Common myeloid progenitor, CD34-positive (primary cell): ENCODE measurements around the gene ITPKB.
A peak's percentile ranks its signal among the peaks of the same experiment; 100 is the strongest.

ENCODE experiments used
- CTCF ChIA-PET: fragments of 350-600 bp; sonication (Branson Sonifier 250); formaldehyde crosslinking; loops from one replicate; lab custom pipeline; 2021; ENCODE audit warnings: antibody characterized with exemption; lab: Charles Lee
- POLR2A ChIA-PET: fragments of 350-600 bp; sonication (Branson Sonifier 250); formaldehyde crosslinking; loops from one replicate; lab custom pipeline; 2021; ENCODE audit warnings: antibody characterized with exemption; lab: Charles Lee
- DNase-seq, 3 donors: peaks; one replicate each; pipeline versions ENCODE4 v3.0.0 to v3.0.0-alpha.2; 2013
- H3K27ac ChIP-seq, 2 experiments: 1 replicate in 1 of 2; 2 replicates in 1 of 2; pipeline ENCODE4 v1.7.0; 2013; ENCODE audit warnings: inconsistent platforms in 2 of 2, low read length in 2 of 2, mild to moderate bottlenecking in 2 of 2, low read depth in 1 of 2, moderate library complexity in 1 of 2; ENCODE audit not compliant: severe bottlenecking in 2 of 2, insufficient read depth in 1 of 2, poor library complexity in 1 of 2
- H3K27me3 ChIP-seq, 5 experiments: replicated peaks in 2 of 5; 1 replicate in 3 of 5; 2 replicates in 2 of 5; pipeline versions ENCODE4 v1.6.1 to v1.7.0; 2013; ENCODE audit warnings: low read length in 4 of 5, mild to moderate bottlenecking in 2 of 5, moderate library complexity in 2 of 5, inconsistent platforms in 1 of 5; ENCODE audit not compliant: insufficient read depth in 5 of 5, control insufficient read depth in 4 of 5
- H3K36me3 ChIP-seq, 4 experiments: 1 replicate in 2 of 4; 2 replicates in 2 of 4; pipeline versions ENCODE4 v1.6.1 to v1.7.0; 2013; ENCODE audit warnings: low read length in 3 of 4, control low read depth in 1 of 4, mild to moderate bottlenecking in 1 of 4; ENCODE audit not compliant: control insufficient read depth in 4 of 4, insufficient read depth in 4 of 4
- H3K4me1 ChIP-seq, 4 experiments: 1 replicate in 3 of 4; 2 replicates in 1 of 4; pipeline versions ENCODE4 v1.6.1 to v1.7.1; 2013; ENCODE audit warnings: low read length in 3 of 4, mild to moderate bottlenecking in 3 of 4, control low read depth in 1 of 4, inconsistent platforms in 1 of 4, moderate library complexity in 1 of 4; ENCODE audit not compliant: control insufficient read depth in 4 of 4, insufficient read depth in 4 of 4; ENCODE audit errors: control extremely low read depth in 1 of 4
- H3K4me3 ChIP-seq, 7 experiments: 1 replicate in 4 of 7; 2 replicates in 3 of 7; pipeline versions ENCODE4 v1.5.1 to v1.7.0; 2013; ENCODE audit warnings: mild to moderate bottlenecking in 7 of 7, low read length in 6 of 7, moderate library complexity in 6 of 7, inconsistent platforms in 2 of 7, low read depth in 2 of 7, control low read depth in 1 of 7; ENCODE audit not compliant: insufficient read depth in 4 of 7, control insufficient read depth in 1 of 7; ENCODE audit errors: extremely low read depth in 1 of 7
- H3K9me3 ChIP-seq, 5 experiments: 1 replicate in 4 of 5; 2 replicates in 1 of 5; pipeline versions ENCODE4 v1.6.1 to v1.7.1; 2013; ENCODE audit warnings: low read length in 4 of 5, mild to moderate bottlenecking in 2 of 5, inconsistent platforms in 1 of 5, low read depth in 1 of 5, moderate library complexity in 1 of 5; ENCODE audit not compliant: control insufficient read depth in 4 of 5, insufficient read depth in 2 of 5; ENCODE audit errors: control extremely low read depth in 1 of 5
- WGBS: methylation state at CpG from one replicate; pipeline ENCODE4 v1.1.5; 2013; ENCODE audit not compliant: insufficient coverage; 5-methylcytosine and 5-hydroxymethylcytosine counted together

Gene ITPKB

GRCh38 chr1:226670073-226670472 lies 69.0 kb downstream of the ITPKB start:
- Histone ChIP-seq H3K36me3 (peaks cover 0 to 9% (median 5%) of the 10 kb centered on the region in 4 experiments), H3K9me3 (no peaks in the 10 kb centered on the region), H3K27me3 (no peaks in the 10 kb centered on the region), H3K27ac (no peak overlapping the region), H3K4me3 (no peak overlapping the region), H3K4me1 (peaks cover 19 to 45% (median 33%) of the 10 kb centered on the region in 4 experiments)
- ChIA-PET CTCF (interaction anchor here (0.8 to 1.3 kb wide), 3 partner anchors 12 to 23 kb away, joined by 3 to 4 read pairs (median 4); no protein-coding TSS in a partner anchor), POLR2A (no interaction called here)
- WGBS: 100% methylated on average over 1 of the region's 7 CpGs
- no peak for DNase-seq

GRCh38 chr1:226668173-226668560 lies 70.9 kb downstream of the ITPKB start:
- Histone ChIP-seq H3K4me3 (no peak overlapping the region), H3K9me3 (no peaks in the 10 kb centered on the region), H3K27ac (no peak overlapping the region), H3K27me3 (no peaks in the 10 kb centered on the region), H3K36me3 (peaks cover 0 to 9% (median 5%) of the 10 kb centered on the region in 4 experiments), H3K4me1 (peaks cover 15 to 40% (median 33%) of the 10 kb centered on the region in 4 experiments)
- DNase-seq: no peak
- ChIA-PET POLR2A (interaction anchor here (0.6 kb wide), 1 partner anchor 11 kb away, joined by 3 read pairs; no protein-coding TSS in a partner anchor), CTCF (interaction anchor here (0.8 to 1.7 kb wide), 7 partner anchors 9 to 24 kb away, joined by 3 to 7 read pairs (median 4); no protein-coding TSS in a partner anchor)
- 100% methylated on average over 5 of the region's 5 CpGs for WGBS

DNA sequence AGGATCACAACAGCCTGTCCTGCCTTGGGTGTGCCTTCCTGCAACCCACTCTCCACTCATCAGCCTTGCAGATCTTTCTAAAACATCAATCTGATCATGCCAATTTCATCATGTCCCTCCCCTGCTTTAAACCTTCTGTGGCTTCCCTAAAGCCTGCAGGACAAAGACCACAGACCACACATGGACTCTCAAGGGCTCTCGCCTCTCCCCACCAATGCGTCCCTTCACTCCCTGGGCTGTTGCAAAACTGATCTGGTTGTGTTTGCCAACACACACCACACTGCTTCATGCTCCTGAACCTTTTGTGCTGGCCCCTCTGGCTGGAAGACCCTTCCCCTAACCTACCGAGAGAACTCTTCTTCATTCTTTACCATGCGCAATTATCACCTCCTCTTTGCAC lies 72.4 kb downstream of the ITPKB start:
- POLR2A ChIA-PET: no interaction called here
- Histone ChIP-seq H3K4me1 (peaks cover 21 to 47% (median 40%) of the 10 kb centered on the region in 4 experiments), H3K36me3 (peaks cover 0 to 8% (median 4%) of the 10 kb centered on the region in 4 experiments), H3K27ac (no peak overlapping the region), H3K9me3 (no peaks in the 10 kb centered on the region), H3K4me3 (no peak overlapping the region), H3K27me3 (no peaks in the 10 kb centered on the region)
- CTCF ChIA-PET: interaction anchor here (0.8 to 1.6 kb wide), 3 partner anchors 10 to 21 kb away, joined by 4 to 5 read pairs (median 5); no protein-coding TSS in a partner anchor
- DNase-seq: peak in 2 of 3 donors; percentile 31 to 45
- 94% methylated on average over 4 of the region's 4 CpGs for WGBS

DNA sequence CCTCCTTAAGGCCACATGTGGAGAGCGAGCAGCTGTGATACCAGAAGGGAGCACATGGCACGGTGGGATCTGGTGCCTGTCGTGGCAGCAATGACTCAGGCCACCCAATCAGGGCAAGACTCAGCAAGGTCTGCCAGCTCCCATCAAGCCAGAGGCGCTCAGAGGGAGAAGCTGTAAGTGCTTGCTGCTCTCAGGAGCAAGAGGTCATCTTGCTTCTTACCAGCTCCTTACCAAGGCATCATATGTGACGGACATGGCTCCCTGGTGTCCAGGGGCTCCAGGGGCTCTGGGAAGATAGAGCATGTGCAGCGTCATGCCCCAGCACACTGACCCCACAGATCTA lies 72.9 kb downstream of the ITPKB start:
- no peak for DNase-seq
- WGBS: 100% methylated on average over 6 of the region's 6 CpGs
- H3K4me3 ChIP-seq: no peak overlapping the region
- ChIA-PET CTCF (interaction anchor here (0.8 to 1.6 kb wide), 2 partner anchors 14 to 21 kb away, joined by 4 to 5 read pairs; no protein-coding TSS in a partner anchor), POLR2A (no interaction called here)
- H3K36me3 ChIP-seq: peaks cover 0 to 5% (median 1%) of the 10 kb centered on the region in 4 experiments
- no peaks in the 10 kb centered on the region for H3K9me3 ChIP-seq
- peaks cover 24 to 52% (median 43%) of the 10 kb centered on the region in 4 experiments for H3K4me1 ChIP-seq
- no peaks in the 10 kb centered on the region for H3K27me3 ChIP-seq
- no peak overlapping the region for H3K27ac ChIP-seq

GRCh38 chr1:226665505-226666163 lies 73.4 kb downstream of the ITPKB start:
- 98% methylated on average over 16 of the region's 17 CpGs for WGBS
- Histone ChIP-seq H3K4me1 (peaks cover 26 to 57% (median 47%) of the 10 kb centered on the region in 4 experiments), H3K9me3 (no peaks in the 10 kb centered on the region), H3K4me3 (no peak overlapping the region), H3K27me3 (no peaks in the 10 kb centered on the region), H3K27ac (no peak overlapping the region), H3K36me3 (peaks cover 0 to 6% (median 0%) of the 10 kb centered on the region in 4 experiments)
- CTCF ChIA-PET: interaction anchor here (0.8 to 8.0 kb wide), 3 partner anchors 14 to 23 kb away, joined by 4 to 40 read pairs (median 5); no protein-coding TSS in a partner anchor
- no peak for DNase-seq
- POLR2A ChIA-PET: no interaction called here

GRCh38 chr1:226664413-226665101 lies 74.5 kb downstream of the ITPKB start:
- POLR2A ChIA-PET: interaction anchor here (0.8 kb wide), 1 partner anchor 38 kb away, joined by 3 read pairs; no protein-coding TSS in a partner anchor
- peaks cover 0 to 6% (median 0%) of the 10 kb centered on the region in 4 experiments for H3K36me3 ChIP-seq
- H3K27ac ChIP-seq: no peak overlapping the region
- CTCF ChIA-PET: interaction anchor here (0.6 to 8.0 kb wide), 6 partner anchors 8 to 57 kb away, joined by 3 to 40 read pairs (median 3); no protein-coding TSS in a partner anchor
- no peak for DNase-seq
- no peaks in the 10 kb centered on the region for H3K27me3 ChIP-seq
- H3K4me3 ChIP-seq: no peak overlapping the region
- 94% methylated on average over 11 of the region's 15 CpGs for whole genome bisulfite sequencing
- H3K4me1 ChIP-seq: peaks cover 27 to 68% (median 58%) of the 10 kb centered on the region in 4 experiments
- H3K9me3 ChIP-seq: no peaks in the 10 kb centered on the region
